GM13976 (cell line): ENCODE data around the gene CHI3L1.

Experiments used
- DNase-seq: peaks from one replicate; pipeline ENCODE4 v3.0.0; 2012; ENCODE audit warnings: low spot score
- in situ Hi-C: fragments of 300-500 bp; cut with MboI; formaldehyde crosslinking; loops from one replicate; pipeline ENCODE4 v1.12.0; 2022; ENCODE audit warnings: low sequenced_read_pairs, mixed read lengths, inconsistent platforms; ENCODE audit not compliant: unreplicated experiment
- TF ChIP-seq, protein P1 (sequence below): IDR thresholded peaks from 2 replicates; pipeline ENCODE4 v1.5.1; 2012; ENCODE audit warnings: borderline replicate concordance, mild to moderate bottlenecking; ENCODE audit not compliant: insufficient read depth; ENCODE audit errors: extremely low read depth, missing control alignments, control extremely low read depth

CHI3L1 gene

DNA sequence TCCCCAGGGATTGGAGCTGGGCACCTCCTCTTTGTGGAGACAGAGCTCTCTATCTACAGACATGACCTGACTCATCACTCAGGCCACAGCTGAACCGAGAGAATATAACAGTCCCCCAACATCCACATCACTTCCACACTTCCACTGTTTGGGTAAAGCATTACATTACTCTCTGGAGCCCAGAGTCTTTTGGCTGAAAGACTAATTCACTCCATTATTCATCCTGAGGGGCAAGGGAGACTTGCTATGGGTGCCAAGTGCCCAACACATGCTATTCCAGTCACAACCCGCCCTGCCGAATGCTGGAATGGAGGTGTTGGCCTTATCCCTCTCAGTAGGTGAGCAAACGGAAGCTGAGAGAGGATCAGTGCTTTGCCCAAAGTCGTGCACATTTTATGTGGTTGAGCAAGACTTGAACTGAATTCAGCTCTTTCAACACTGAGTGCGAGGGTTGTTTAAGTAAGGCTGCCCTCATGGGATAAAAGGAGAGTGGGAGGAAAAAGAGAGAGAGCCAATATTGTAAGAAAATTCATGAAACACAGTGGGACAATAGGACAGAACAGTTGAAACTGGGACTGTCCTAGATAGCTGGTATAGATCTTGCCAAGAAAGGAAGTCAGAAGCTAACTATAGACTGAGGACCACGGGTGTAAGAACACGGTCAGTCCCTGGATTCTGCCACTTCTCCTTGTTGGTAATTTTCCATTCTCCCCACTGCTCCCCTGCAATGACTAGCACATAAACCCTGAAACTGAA, 13.5 kb upstream of the CHI3L1 start:
- in situ Hi-C loops, result no loop called here
- TF ChIP-seq, protein P1, sequence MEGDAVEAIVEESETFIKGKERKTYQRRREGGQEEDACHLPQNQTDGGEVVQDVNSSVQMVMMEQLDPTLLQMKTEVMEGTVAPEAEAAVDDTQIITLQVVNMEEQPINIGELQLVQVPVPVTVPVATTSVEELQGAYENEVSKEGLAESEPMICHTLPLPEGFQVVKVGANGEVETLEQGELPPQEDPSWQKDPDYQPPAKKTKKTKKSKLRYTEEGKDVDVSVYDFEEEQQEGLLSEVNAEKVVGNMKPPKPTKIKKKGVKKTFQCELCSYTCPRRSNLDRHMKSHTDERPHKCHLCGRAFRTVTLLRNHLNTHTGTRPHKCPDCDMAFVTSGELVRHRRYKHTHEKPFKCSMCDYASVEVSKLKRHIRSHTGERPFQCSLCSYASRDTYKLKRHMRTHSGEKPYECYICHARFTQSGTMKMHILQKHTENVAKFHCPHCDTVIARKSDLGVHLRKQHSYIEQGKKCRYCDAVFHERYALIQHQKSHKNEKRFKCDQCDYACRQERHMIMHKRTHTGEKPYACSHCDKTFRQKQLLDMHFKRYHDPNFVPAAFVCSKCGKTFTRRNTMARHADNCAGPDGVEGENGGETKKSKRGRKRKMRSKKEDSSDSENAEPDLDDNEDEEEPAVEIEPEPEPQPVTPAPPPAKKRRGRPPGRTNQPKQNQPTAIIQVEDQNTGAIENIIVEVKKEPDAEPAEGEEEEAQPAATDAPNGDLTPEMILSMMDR, result no peak
- DNase-seq, result no peak

DNA sequence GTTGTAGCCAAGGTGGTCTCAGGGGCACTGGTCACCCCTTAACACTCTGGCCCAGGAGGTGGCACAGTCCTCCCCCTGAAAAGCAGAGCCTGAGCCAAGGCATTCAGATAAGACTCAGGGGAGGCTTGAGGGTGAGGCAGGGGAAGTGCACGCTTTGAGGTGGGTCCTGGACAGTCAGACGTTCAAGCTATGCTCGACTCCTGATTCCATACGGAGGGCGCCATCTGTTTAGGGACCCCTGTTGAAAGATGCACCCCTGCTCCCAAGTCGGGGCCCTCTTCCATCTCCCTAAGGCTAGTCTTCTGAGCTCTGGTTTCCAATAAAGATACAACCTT, 12.9 kb upstream of the CHI3L1 start:
- in situ Hi-C loops, result no loop called here
- TF ChIP-seq, protein P1, result no peak
- no peak for DNase-seq

DNA sequence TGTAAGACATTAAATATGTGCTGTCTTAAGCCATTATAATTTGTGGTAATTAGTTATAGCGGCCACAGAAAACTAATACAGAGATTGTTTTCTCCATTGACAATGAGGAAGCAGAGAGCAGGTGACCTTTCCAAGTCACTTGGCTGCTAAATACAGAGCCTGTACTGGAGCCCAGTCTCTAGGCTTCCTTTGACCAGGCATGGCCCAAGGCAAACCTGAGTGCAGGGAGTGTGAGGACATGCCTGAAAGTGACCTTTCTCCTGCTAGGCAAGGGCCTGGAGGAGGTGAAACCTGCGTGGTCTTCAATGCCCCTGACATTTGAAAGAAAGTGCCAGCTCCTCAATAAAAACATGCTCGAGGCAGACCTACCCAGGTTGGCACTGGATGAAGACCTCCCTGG, 12.5 kb upstream of the CHI3L1 start:
- DNase-seq, result no peak
- in situ Hi-C loops, result no loop called here
- TF ChIP-seq, protein P1, result no peak

DNA sequence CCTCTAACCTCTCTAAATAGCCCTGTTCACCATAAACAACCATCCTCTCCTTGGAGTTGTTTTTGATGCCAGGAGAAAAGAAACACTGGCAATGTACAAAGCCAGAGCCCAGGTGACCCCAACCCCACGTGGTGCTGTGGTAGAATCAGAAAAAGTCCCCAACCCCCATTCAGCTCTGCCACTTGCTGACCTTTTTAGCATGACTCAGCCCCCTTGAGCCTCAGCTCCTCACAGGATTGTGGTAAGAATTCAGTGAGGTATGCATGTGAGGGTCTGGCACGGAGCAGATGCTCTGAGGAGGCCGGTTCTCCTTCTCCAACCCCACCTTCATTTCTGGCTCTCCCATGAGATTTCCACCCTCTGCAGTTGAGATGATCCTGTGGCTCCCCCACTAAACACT, 11.1 kb upstream of the CHI3L1 start:
- TF ChIP-seq, protein P1, result no peak
- no peak for DNase-seq
- in situ Hi-C loops, result no loop called here

DNA sequence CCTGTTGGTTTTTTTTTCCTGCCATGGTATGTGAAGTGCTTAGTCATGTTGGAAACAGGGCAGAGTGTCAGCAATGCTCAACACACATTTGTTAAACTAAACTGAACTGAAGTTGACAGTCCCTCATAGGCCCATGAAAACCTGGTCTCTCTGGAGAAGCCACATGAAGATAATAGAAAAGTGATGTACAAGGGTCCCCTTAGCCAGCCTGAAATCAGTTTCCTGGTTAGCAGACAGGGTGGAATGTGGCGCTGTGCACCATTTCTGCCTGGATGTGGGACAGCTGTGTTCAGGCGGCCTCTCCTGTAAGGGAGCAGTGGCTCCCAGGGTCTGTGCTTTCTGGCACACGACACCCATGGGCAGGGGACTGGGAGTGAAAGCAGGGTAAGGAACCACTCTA, 9.9 kb upstream of the CHI3L1 start:
- in situ Hi-C loops, result no loop called here
- TF ChIP-seq, protein P1, result no peak
- no peak for DNase-seq

DNA sequence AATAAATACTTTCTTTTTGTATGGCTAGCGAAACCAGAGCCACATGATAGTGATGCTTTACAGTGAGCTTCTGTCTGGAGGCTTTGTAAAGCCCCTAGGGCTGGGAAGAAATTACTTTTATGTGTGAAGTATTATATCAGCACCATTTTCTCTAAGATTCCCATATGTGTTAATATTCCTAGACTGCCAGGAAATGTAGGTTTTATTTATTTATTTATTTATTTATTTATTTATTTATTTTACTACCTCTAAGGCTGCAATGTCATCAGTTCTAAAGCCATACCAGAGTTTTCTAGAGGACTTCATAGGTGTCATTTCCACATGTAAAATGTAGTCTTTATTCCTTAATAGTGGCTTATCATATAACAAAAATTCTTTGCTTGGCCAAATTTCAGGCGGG, 4.4 kb upstream of the CHI3L1 start:
- DNase-seq, result no peak
- in situ Hi-C loops, result no loop called here
- TF ChIP-seq, protein P1, result no peak
